Activated B cell treated with CpG ODN at 0.5 μM for 24 hours (primary cell): ENCODE measurements around the gene FAM53B. TPM values are rescaled to one million over a fixed set of nuclear protein-coding genes. Genes with fewer than 3 reads are reported as not detected.

Source experiments
- ATAC-seq: fragments of 200-7000 bp; cut with Tn5 transposase; one replicate; pipeline ENCODE4 v1.10.0; 2021; ENCODE audit warnings: low read depth, mild to moderate bottlenecking, moderate library complexity
- CTCF ChIA-PET: fragments of 350-600 bp; sonication (Branson Sonifier 250); formaldehyde crosslinking; loops from one replicate; lab custom pipeline; 2021; ENCODE audit warnings: antibody characterized with exemption; lab: Charles Lee
- POLR2A ChIA-PET: fragments of 350-600 bp; sonication (Branson Sonifier 250); formaldehyde crosslinking; loops from one replicate; lab custom pipeline; 2021; ENCODE audit warnings: antibody characterized with exemption; lab: Charles Lee
- DNase-seq: peaks from one replicate; pipeline ENCODE4 v3.0.0; 2022
- H3K27ac Mint-ChIP-seq: one replicate; pipeline ENCODE4 v1.8.0; 2020; ENCODE audit warnings: mixed read lengths
- H3K27me3 Mint-ChIP-seq: one replicate; pipeline ENCODE4 v1.8.0; 2021; ENCODE audit warnings: mixed read lengths
- H3K36me3 Mint-ChIP-seq: one replicate; pipeline ENCODE4 v1.8.0; 2021; ENCODE audit warnings: low read depth, mixed read lengths
- H3K4me1 Mint-ChIP-seq: one replicate; pipeline ENCODE4 v1.8.0; 2021; ENCODE audit warnings: mixed read lengths
- H3K4me3 Mint-ChIP-seq: one replicate; pipeline ENCODE4 v1.8.0; 2020; ENCODE audit warnings: mild to moderate bottlenecking, mixed read lengths
- H3K9me3 Mint-ChIP-seq: one replicate; pipeline ENCODE4 v1.8.0; 2020; ENCODE audit warnings: mixed read lengths
- intact Hi-C: fragments of 100-400 bp; cut with micrococcal nuclease; formaldehyde crosslinking; loops from one replicate; pipeline ENCODE4 v1.15.1; 2024
- total RNA-seq: library from RNA; stranded (reverse); gene quantifications from 2 replicates; pipeline ENCODE4 v1.2.3, GENCODE V29; 2022
- TF ChIP-seq, protein P1 (sequence below): fragments of 200-600 bp; IDR thresholded peaks from one replicate; pipeline ENCODE4 v1.8.0; 2022; ENCODE audit warnings: antibody characterized with exemption, mild to moderate bottlenecking

Gene FAM53B
- total RNA-seq, 1 donor from 2014 or later = 73.9 TPM

DNA sequence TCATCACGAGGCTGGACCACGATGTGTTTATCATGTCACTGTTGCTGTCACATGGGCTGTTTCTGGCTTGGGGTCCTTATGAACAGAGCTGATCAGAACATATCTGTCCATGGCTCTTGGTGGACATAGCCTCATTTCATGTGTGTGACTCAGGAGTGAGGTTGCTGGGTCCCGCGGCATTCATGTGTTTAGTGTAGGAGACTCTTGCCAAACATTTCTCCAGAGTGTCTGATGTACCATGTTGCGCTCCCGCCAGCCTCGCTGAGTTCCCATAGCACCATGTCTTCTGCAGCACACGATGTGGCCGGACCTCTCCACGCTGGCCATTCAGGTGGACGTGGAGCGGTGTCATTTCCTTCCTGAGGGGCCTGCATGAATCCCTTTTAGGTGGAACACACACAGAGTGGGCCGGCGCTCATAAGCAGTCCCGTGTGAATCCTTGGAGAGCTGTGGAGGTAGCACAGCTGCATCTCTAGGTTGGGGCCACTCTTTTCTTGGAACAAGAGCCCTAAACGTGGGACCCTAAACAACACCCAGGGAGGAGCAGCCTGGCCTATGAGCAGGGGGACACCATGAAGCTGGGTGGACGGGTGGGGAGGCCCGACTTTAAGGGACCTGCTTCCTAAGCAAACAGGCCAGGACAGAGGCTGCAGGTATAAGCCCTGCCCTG is 147.9 kb downstream of the FAM53B start:
- Mint-ChIP-seq H3K36me3 (no peaks in the 10 kb centered on the region), H3K4me1 (peaks cover 79% of the 10 kb centered on the region), H3K27me3 (no peaks in the 10 kb centered on the region), H3K9me3 (no peaks in the 10 kb centered on the region), H3K27ac (no peak overlapping the region), H3K4me3 (no peak overlapping the region)
- intact Hi-C loops = no loop called here
- TF ChIP-seq, protein P1, sequence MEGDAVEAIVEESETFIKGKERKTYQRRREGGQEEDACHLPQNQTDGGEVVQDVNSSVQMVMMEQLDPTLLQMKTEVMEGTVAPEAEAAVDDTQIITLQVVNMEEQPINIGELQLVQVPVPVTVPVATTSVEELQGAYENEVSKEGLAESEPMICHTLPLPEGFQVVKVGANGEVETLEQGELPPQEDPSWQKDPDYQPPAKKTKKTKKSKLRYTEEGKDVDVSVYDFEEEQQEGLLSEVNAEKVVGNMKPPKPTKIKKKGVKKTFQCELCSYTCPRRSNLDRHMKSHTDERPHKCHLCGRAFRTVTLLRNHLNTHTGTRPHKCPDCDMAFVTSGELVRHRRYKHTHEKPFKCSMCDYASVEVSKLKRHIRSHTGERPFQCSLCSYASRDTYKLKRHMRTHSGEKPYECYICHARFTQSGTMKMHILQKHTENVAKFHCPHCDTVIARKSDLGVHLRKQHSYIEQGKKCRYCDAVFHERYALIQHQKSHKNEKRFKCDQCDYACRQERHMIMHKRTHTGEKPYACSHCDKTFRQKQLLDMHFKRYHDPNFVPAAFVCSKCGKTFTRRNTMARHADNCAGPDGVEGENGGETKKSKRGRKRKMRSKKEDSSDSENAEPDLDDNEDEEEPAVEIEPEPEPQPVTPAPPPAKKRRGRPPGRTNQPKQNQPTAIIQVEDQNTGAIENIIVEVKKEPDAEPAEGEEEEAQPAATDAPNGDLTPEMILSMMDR = no peak
- ATAC-seq (no peak), DNase-seq (peak; percentile 12)
- CTCF ChIA-PET = no interaction called here
- POLR2A ChIA-PET = interaction anchor here (1.0 kb wide), 1 partner anchor 23 kb away, joined by 4 read pairs; no protein-coding TSS in a partner anchor

DNA sequence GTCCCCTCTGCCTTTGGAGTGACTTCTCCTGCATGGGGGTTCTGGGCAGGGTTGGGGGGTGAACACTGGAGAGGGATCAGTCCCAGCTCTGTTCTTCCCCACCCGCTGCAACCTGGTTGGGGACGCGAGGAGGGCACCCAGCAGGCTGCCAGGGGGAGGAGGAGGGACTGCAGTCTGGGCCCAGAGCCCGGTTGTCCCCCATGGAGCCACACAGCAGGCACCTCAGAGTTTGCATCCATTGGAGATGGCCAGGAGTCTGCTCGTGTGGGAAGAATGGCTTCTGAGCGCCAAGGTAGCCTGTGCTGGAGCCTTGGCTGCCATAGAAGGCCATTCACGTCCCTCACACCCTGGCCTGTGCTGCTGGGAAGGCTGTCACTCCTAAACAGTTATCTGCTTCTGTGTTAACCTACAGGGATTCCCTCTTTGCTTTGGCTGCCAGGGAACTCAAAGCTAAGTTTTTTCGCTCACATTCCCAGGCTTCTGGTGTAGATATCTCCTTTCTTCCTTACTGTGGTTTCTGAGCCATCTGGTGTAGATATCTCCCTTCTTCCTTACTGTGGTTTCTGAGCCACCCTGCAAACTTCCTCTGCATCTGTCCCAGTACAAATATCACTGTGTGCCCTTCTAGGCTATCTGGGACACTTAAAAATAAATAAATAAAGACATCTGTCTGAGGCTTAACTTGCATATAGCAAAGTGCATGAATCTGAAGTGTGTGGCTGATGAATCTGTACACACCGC is 148.9 kb downstream of the FAM53B start:
- H3K27me3 Mint-ChIP-seq = no peaks in the 10 kb centered on the region
- DNase-seq (no peak), ATAC-seq (no peak)
- POLR2A ChIA-PET = interaction anchor here (0.6 to 2.0 kb wide), 4 partner anchors 8 to 24 kb away, joined by 3 to 12 read pairs (median 4); no protein-coding TSS in a partner anchor
- H3K4me1 Mint-ChIP-seq = peaks cover 74% of the 10 kb centered on the region
- TF ChIP-seq, protein P1 = no peak
- intact Hi-C loops = no loop called here
- H3K27ac Mint-ChIP-seq = no peak overlapping the region
- no peaks in the 10 kb centered on the region for H3K36me3 Mint-ChIP-seq
- no peak overlapping the region for H3K4me3 Mint-ChIP-seq
- CTCF ChIA-PET = no interaction called here
- no peaks in the 10 kb centered on the region for H3K9me3 Mint-ChIP-seq

DNA sequence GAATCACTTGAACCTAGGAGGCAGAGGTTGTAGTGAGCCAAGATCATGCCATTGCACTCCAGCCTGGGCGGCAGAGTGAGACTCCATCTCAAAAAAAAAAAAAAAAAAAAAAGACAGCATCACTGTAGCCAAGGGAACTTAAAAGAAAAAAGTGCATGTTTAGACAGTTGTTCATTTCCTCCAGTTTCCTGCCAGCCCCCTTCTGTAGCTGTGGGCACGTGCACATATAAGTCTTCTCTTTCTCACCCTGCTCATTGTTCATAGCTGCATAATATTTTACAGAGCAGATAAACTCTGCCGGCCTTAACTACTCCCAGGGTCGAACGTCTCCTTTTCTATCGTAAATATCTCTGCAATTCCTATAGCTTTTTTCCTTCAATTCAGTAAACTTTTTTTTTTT is 149.9 kb downstream of the FAM53B start:
- peaks cover 69% of the 10 kb centered on the region for H3K4me1 Mint-ChIP-seq
- H3K27ac Mint-ChIP-seq = peak overlapping the region; percentile 16
- TF ChIP-seq, protein P1 = no peak
- H3K36me3 Mint-ChIP-seq = no peaks in the 10 kb centered on the region
- CTCF ChIA-PET = no interaction called here
- DNase-seq (no peak), ATAC-seq (no peak)
- intact Hi-C loops = no loop called here
- no peaks in the 10 kb centered on the region for H3K9me3 Mint-ChIP-seq
- no peak overlapping the region for H3K4me3 Mint-ChIP-seq
- no peaks in the 10 kb centered on the region for H3K27me3 Mint-ChIP-seq
- POLR2A ChIA-PET = interaction anchor here (0.7 to 2.0 kb wide), 7 partner anchors 9 to 322 kb away, joined by 3 to 7 read pairs (median 5); no protein-coding TSS in a partner anchor

DNA sequence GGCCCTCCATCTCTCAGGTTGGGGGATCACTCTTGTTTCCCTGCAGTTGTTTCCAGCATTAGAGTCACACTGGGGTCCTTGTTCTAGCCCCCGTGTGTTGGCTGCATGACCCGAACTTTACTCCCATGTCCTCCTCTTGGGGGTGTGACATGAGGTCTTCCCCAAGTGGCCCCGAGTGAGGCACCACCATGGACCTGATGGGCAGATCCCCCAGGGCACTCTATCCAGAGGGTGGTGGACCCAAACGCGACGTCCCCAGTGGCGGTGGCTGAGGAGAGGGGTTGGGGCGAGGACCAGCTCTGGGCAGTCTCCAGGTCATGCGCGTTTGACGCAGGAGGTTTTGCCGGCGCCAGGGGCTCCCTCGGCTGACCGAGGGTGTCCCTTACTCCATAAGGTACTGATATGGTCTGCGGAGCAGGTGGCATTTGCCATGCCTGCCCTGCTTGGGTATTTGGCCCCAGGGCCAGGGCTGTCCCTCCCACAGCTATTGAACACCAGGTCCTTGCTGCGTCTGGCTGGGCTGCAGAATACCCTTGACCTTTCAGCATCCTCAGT is 150.7 kb downstream of the FAM53B start:
- ChIA-PET POLR2A (interaction anchor here (2.0 kb wide), 1 partner anchor 10 kb away, joined by 5 read pairs; no protein-coding TSS in a partner anchor), CTCF (interaction anchor here (1.4 kb wide), 1 partner anchor 148 kb away, joined by 4 read pairs; no protein-coding TSS in a partner anchor)
- DNase-seq = no peak
- no peaks in the 10 kb centered on the region for H3K9me3 Mint-ChIP-seq
- TF ChIP-seq, protein P1 = no peak
- H3K36me3 Mint-ChIP-seq = no peaks in the 10 kb centered on the region
- H3K27ac Mint-ChIP-seq = no peak overlapping the region
- intact Hi-C loops = no loop called here
- H3K27me3 Mint-ChIP-seq = no peaks in the 10 kb centered on the region
- no peak for ATAC-seq
- no peak overlapping the region for H3K4me3 Mint-ChIP-seq
- H3K4me1 Mint-ChIP-seq = peaks cover 69% of the 10 kb centered on the region
